ENCODE measurements around the gene SLX4. TPM values are rescaled to one million over a fixed set of nuclear protein-coding genes. Genes with fewer than 3 reads are reported as not detected.

SLX4 gene
- total and polyA plus RNA-seq, 9 of the 15 experiments (the other 6 are each of a cell fraction or from before 2014, with no cell fraction given): 0.29 to 7.9 (median 3.8) TPM

- POLR2A ChIA-PET: no interaction called here
- no peak overlapping the region for H3K27ac ChIP-seq (ENCODE audit: extremely low read depth, low read depth, low read length)
- no peaks in the 10 kb centered on the region for H3K9me3 ChIP-seq (replicated peaks; ENCODE audit: control insufficient read depth, insufficient read depth, low read depth, low read length)
- CTCF ChIA-PET (ENCODE audit: low intra/inter-chr PET ratio): interaction anchor here (0.8 kb wide), 1 partner anchor 488 kb away, joined by 3 read pairs; no protein-coding TSS in a partner anchor
- TF ChIP-seq SMARCC2 (IDR thresholded peaks at IDR 0.05; ENCODE audit: low read depth) (no peak), NFIC (IDR thresholded peaks at IDR 0.05) (peak; percentile 25; the same call in 1 of the 2 replicates), SRF (CRISPR knock-in tag; IDR thresholded peaks at IDR 0.05) (no peak)
- DNase-seq (ENCODE audit: extremely low read depth in 1 of 4, low spot score in 3 of 4) (no peak), ATAC-seq (no peak), FAIRE-seq (no peak)
- no peaks in the 10 kb centered on the region for H3K9me1 ChIP-seq (ENCODE audit: control insufficient read depth, insufficient read depth, low read length)
- in situ Hi-C loops (cut with MboI): no loop called here
- peak overlapping the region in 1 of 2 experiments; percentile 73; a peak in 2 of 4 replicates for H3K9ac ChIP-seq (ENCODE audit: insufficient read depth in 1 of 2, low read depth in 2 of 2, low read length in 2 of 2)
- H3K27me3 ChIP-seq (ENCODE audit: control insufficient read depth in 2 of 2, insufficient read depth in 2 of 2, low read length in 2 of 2): no peaks in the 10 kb centered on the region
- H2AFZ ChIP-seq (ENCODE audit: low read depth, low read length): no peak overlapping the region
- no TSS peak for BruUV-seq (replicated peaks)
- WGBS (ENCODE audit: insufficient coverage, low coverage, missing lambda C conversion rate): 79% methylated on average over 12 of the region's 14 CpGs
- intact Hi-C loops (cut with micrococcal nuclease): no loop called here
- no peaks in the 10 kb centered on the region for H4K20me1 ChIP-seq (replicated peaks; ENCODE audit: control insufficient read depth, insufficient read depth, low read length)
- peaks cover 53% of the 10 kb centered on the region for H3K36me3 ChIP-seq (ENCODE audit: control insufficient read depth, insufficient read depth, low read length)
- H3K4me1 ChIP-seq (replicated peaks in 1 of 2; ENCODE audit: control insufficient read depth in 2 of 2, insufficient read depth in 2 of 2, low read length in 2 of 2): peaks cover 6 to 28% of the 10 kb centered on the region in 2 experiments; a peak in 4 of 5 replicates
- no peak overlapping the region for H3K4me3 ChIP-seq
- no peak overlapping the region for H3K4me2 ChIP-seq (ENCODE audit: insufficient read depth, low read length)
- H3K79me2 ChIP-seq (ENCODE audit: control insufficient read depth, insufficient read depth, low read length): no peaks in the 10 kb centered on the region
These were observed 41.2 kb upstream of the SLX4 start for GRCh38 chr16:3652373-3653195.
